BE2C (cell line): Measurements from ENCODE around the gene SH3BP5.

ENCODE experiments used
- DNase-seq: peaks from one replicate; pipeline ENCODE4 v3.0.0-alpha.2; 2020
- H3K27me3 ChIP-seq: fragments of 250-450 bp; sonication (Bioruptor Pico); 2 replicates; pipeline ENCODE4 v1.5.1; 2020; ENCODE audit warnings: mild to moderate bottlenecking
- H3K36me3 ChIP-seq: fragments of 250-450 bp; sonication (Bioruptor Pico); 2 replicates; pipeline ENCODE4 v1.5.1; 2020; ENCODE audit warnings: mild to moderate bottlenecking
- H3K4me1 ChIP-seq: fragments of 250-450 bp; sonication (Bioruptor Pico); 2 replicates; pipeline ENCODE4 v1.5.1; 2020
- H3K4me3 ChIP-seq: 2 replicates; pipeline ENCODE4 v1.5.1; 2011; ENCODE audit warnings: low read depth, low read length
- H3K9me3 ChIP-seq: fragments of 250-450 bp; sonication (Bioruptor Pico); 2 replicates; pipeline ENCODE4 v1.5.1; 2020
- CTCF ChIP-seq: IDR thresholded peaks from 2 replicates; pipeline ENCODE4 v1.5.1; 2012; ENCODE audit warnings: mild to moderate bottlenecking, low read depth, low read length

The SH3BP5 gene

DNA sequence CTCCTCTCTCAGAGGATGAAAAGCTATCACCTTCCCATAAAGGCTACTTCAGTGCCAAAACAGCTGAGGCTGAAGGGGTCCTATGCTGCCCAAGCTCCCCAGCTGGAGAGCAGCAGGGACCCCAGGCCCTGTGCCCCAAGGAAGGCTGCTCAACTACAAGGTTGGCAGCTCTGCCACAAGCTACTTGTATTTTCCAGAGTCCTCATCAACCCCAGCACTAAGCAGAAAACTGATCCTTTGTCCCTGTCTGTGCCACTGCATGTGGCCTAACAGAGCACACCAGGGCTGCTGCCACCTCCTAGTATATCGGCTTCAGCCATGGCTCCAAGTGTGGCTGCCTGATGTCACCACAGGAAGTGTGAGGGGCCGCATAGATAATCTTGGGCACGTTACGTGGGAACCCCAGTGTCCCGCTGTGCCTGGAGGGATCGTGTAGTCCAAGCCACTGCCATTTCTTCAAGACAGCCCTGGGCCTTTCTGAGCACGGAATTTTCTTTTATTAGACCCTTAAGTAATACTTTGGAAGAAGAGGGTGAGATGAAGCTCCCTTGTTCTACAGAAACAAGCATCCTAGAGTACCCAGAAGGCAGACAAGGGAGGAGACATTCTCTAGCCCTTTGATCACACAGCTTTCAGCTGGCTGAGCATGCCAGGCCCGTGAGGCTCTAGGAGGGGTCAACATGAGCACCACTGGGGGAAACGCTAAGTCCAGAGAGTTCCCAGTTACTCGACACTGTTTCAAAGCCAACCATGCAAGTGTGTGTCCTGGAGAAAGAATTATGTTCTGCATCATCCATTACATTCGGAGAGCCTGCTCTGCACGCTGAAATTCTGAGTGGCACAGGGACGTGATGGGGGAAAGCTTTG is 65.6 kb downstream of the SH3BP5 start:
- no peak for DNase-seq
- TF ChIP-seq CTCF = no peak
- Histone ChIP-seq H3K9me3 (no peaks in the 10 kb centered on the region), H3K27me3 (no peaks in the 10 kb centered on the region), H3K4me1 (peaks cover 8% of the 10 kb centered on the region), H3K4me3 (no peak overlapping the region), H3K36me3 (no peaks in the 10 kb centered on the region)

DNA sequence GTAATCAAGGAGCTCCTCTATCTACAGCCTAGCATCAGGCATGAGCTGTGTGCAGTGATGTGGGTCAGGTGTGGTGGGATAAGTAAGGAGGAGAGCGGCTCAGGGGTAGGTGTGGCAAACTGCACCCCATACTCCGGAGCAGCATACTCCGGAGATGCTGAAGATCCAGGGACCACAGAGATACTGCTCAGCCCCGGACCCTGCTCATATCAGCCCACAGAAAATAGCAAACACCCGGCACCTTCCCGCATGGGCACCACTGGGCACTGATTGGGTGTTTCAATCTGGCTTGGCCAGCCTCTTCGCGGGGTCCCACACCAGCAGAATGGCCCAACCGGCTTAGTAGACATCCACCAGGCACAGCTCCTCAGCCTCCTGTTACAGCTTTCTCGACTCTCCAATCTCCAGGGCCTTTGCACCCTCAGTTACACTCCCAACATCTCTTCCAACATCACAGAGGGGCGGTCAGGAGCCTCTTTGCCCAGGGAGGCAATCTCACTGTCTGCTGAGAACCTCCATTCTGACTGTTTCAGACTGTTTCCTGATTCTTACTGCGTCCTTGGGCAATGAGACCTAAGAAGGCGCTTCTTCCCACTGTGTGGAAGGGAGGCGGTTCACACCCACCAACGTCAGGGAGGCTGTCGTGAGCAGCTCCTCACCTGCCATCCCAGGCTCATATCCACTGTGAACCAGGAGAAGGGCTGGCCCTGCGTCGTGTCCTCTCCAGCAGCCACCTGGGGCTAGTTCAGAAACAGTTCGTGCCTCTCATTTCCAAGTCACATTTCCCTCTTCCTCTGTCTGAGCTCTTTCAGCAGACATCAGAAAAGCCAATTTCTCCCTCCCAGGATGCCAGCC is 66.5 kb downstream of the SH3BP5 start:
- no peak for TF ChIP-seq CTCF
- no peaks in the 10 kb centered on the region for H3K36me3 ChIP-seq
- H3K9me3 ChIP-seq = no peaks in the 10 kb centered on the region
- no peak overlapping the region for H3K4me3 ChIP-seq
- no peaks in the 10 kb centered on the region for H3K27me3 ChIP-seq
- DNase-seq = no peak
- H3K4me1 ChIP-seq = peaks cover 8% of the 10 kb centered on the region

GRCh38 chr3:15264486-15264885 is 67.9 kb downstream of the SH3BP5 start:
- DNase-seq = no peak
- H3K36me3 ChIP-seq = no peaks in the 10 kb centered on the region
- no peak overlapping the region for H3K4me3 ChIP-seq
- H3K27me3 ChIP-seq = no peaks in the 10 kb centered on the region
- H3K4me1 ChIP-seq = no peaks in the 10 kb centered on the region
- no peak for TF ChIP-seq CTCF
- no peaks in the 10 kb centered on the region for H3K9me3 ChIP-seq

DNA sequence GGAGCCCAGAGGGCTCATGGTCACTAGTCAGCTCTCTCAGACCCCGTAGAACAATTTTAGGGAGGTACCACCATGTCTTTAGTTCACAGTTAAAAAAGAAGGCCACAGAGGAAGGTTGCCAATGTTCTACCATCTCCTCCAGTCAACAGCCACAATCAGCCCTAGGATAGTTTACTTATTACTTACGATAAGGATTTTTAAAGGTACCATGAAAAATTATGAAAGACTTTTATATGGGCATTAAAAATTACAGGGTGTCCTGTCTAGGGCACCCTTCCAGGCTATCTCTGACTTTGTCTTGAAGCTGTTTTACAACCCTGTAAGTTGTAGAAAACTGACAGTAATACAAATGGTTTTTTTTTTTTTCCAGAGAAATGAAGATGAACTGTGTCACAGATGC is 68.5 kb downstream of the SH3BP5 start:
- DNase-seq = no peak
- H3K36me3 ChIP-seq = no peaks in the 10 kb centered on the region
- H3K27me3 ChIP-seq = no peaks in the 10 kb centered on the region
- no peaks in the 10 kb centered on the region for H3K9me3 ChIP-seq
- no peak for TF ChIP-seq CTCF
- no peaks in the 10 kb centered on the region for H3K4me1 ChIP-seq
- no peak overlapping the region for H3K4me3 ChIP-seq

- no peak for DNase-seq
- H3K36me3 ChIP-seq = no peaks in the 10 kb centered on the region
- H3K4me1 ChIP-seq = no peaks in the 10 kb centered on the region
- TF ChIP-seq CTCF = no peak
- no peaks in the 10 kb centered on the region for H3K9me3 ChIP-seq
- H3K4me3 ChIP-seq = no peak overlapping the region
- no peaks in the 10 kb centered on the region for H3K27me3 ChIP-seq
Measured at GRCh38 chr3:15263120-15263519, 69.3 kb downstream of the SH3BP5 start.

DNA sequence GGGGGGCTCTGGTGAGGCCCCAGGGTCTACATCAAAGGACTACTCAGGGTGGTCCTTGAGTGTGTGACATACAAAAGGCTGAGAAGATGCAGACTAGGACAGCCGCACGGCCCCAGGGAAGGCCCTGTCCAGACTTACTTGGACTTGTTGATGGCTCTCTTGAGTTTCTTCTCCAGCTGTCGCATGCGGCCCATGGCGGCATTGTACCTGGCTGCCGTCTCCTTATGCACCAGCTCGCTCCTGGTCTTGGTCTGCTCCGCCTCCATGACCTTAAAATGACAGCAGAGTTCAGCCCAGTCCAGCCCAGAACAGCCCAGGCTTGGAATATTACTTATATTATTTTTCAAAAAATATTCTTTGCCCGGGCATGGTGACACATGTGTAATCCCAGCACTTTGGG is 70.4 kb downstream of the SH3BP5 start:
- no peak for DNase-seq
- no peaks in the 10 kb centered on the region for H3K9me3 ChIP-seq
- H3K36me3 ChIP-seq = no peaks in the 10 kb centered on the region
- H3K27me3 ChIP-seq = no peaks in the 10 kb centered on the region
- no peak for TF ChIP-seq CTCF
- no peaks in the 10 kb centered on the region for H3K4me1 ChIP-seq
- H3K4me3 ChIP-seq = no peak overlapping the region
